ENCODE measurements around the gene IPO9.

IPO9 gene

GRCh38 chr1:201925301-201925567 lies 96.3 kb downstream of the IPO9 start:
- H3K27ac ChIP-seq: no peak overlapping the region

GRCh38 chr1:201925981-201926645 lies 97.2 kb downstream of the IPO9 start:
- H3K4me3 ChIP-seq: no peak overlapping the region
- H3K27ac ChIP-seq: no peak overlapping the region

More at GRCh38 chr1:201925301-201925567, 96.3 kb downstream of the IPO9 start:
- no peak overlapping the region for H3K4me3 ChIP-seq

GRCh38 chr1:201928266-201928665 lies 99.3 kb downstream of the IPO9 start:
- Histone ChIP-seq H3K4me3 (no peak overlapping the region), H3K27ac (no peak overlapping the region)

- H3K27ac ChIP-seq: no peak overlapping the region
- no peak overlapping the region for H3K4me3 ChIP-seq
These were observed 101.2 kb downstream of the IPO9 start for GRCh38 chr1:201930137-201930536.

- Histone ChIP-seq H3K27ac (no peak overlapping the region), H3K4me3 (no peak overlapping the region)
These were observed 101.8 kb downstream of the IPO9 start for GRCh38 chr1:201930803-201931202.

Data from skin epidermis (tissue), 12 donors.